KBM-7 (cell line): ENCODE data around the gene DMWD.
"Not testable (repeated sequence)": the region's sequence is repeated elsewhere in the genome, so short reads cannot be mapped to it uniquely, and the experiment has no call there.

ENCODE experiments used
- DNase-seq: peaks from one replicate; pipeline ENCODE4 v3.0.0-alpha.2; 2015
- in situ Hi-C: fragments of 300-500 bp; cut with MboI; formaldehyde crosslinking; loops from 2 replicates; pipeline ENCODE4 v1.14.3; 2020; ENCODE audit warnings: low sequenced_read_pairs, low pct_unique_long_range_greater_than_20kb, mixed read lengths

Gene DMWD

GRCh38 chr19:45763691-45764294 is 28.9 kb downstream of the DMWD start:
- DNase-seq = no peak
- in situ Hi-C loops = no loop called here

GRCh38 chr19:45762870-45763631 is 29.6 kb downstream of the DMWD start:
- DNase-seq = no peak
- in situ Hi-C loops = no loop called here

GRCh38 chr19:45761714-45762113 is 30.9 kb downstream of the DMWD start:
- in situ Hi-C loops = no loop called here
- DNase-seq = no peak

- in situ Hi-C loops = no loop called here
- DNase-seq = no peak
Measured at GRCh38 chr19:45758921-45759320, 33.7 kb downstream of the DMWD start.

- in situ Hi-C loops = no loop called here
- no peak for DNase-seq
Measured at GRCh38 chr19:45757695-45758094, 35.0 kb downstream of the DMWD start.

- in situ Hi-C loops = no loop called here
- DNase-seq = no peak
Measured at GRCh38 chr19:45754323-45754722, 38.3 kb downstream of the DMWD start.

GRCh38 chr19:45753548-45753947 is 39.1 kb downstream of the DMWD start:
- DNase-seq = no peak
- in situ Hi-C loops = no loop called here

GRCh38 chr19:45752639-45753038 is 40.0 kb downstream of the DMWD start:
- no peak for DNase-seq
- in situ Hi-C loops = no loop called here

- in situ Hi-C loops = not testable (repeated sequence)
Measured at GRCh38 chr19:45751483-45751882, 41.2 kb downstream of the DMWD start.

GRCh38 chr19:45747513-45747912 is 45.1 kb downstream of the DMWD start:
- DNase-seq = no peak
- in situ Hi-C loops = no loop called here

More at GRCh38 chr19:45751483-45751882, 41.2 kb downstream of the DMWD start:
- not testable (repeated sequence) for DNase-seq

GRCh38 chr19:45746866-45747265 is 45.8 kb downstream of the DMWD start:
- in situ Hi-C loops = no loop called here
- DNase-seq = no peak

- in situ Hi-C loops = no loop called here
- DNase-seq = no peak
Measured at GRCh38 chr19:45745606-45746005, 47.0 kb downstream of the DMWD start.

GRCh38 chr19:45742969-45743368 is 49.7 kb downstream of the DMWD start:
- in situ Hi-C loops = no loop called here

GRCh38 chr19:45739498-45740439 is 52.9 kb downstream of the DMWD start:
- DNase-seq = peak; percentile 49
- in situ Hi-C loops = no loop called here

More at GRCh38 chr19:45742969-45743368, 49.7 kb downstream of the DMWD start:
- DNase-seq = no peak

- in situ Hi-C loops = no loop called here
- DNase-seq = no peak
Measured at GRCh38 chr19:45733160-45733810, 59.4 kb downstream of the DMWD start, which contains the start of gene MEIOSIN. Gene MEIOSIN (plus strand): TSS chr19:45733439. CDS start chr19:45735377, 1,938 bp downstream.
